ENCODE measurements around the gene TNF.

DNA sequence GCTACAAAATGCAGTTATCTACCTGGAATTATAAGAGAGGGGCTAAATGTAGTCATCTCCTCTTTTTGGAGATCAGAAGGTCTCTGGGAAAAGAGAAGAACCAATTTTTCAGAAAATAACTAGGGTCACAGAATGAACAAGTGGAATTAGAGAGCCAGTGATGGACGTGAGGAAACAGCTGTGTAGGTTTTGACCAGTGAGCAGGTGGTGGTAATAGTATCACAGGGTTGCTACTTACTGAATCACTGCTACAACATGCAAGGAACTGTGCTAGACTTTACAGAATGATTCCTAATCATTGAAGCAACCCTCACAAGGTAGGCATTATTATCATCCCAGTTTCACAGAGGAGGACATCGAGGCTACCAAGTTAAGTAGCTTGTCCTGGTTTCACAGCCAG, 30.7 kb upstream of the TNF start:
- TF ChIP-seq, protein P1, sequence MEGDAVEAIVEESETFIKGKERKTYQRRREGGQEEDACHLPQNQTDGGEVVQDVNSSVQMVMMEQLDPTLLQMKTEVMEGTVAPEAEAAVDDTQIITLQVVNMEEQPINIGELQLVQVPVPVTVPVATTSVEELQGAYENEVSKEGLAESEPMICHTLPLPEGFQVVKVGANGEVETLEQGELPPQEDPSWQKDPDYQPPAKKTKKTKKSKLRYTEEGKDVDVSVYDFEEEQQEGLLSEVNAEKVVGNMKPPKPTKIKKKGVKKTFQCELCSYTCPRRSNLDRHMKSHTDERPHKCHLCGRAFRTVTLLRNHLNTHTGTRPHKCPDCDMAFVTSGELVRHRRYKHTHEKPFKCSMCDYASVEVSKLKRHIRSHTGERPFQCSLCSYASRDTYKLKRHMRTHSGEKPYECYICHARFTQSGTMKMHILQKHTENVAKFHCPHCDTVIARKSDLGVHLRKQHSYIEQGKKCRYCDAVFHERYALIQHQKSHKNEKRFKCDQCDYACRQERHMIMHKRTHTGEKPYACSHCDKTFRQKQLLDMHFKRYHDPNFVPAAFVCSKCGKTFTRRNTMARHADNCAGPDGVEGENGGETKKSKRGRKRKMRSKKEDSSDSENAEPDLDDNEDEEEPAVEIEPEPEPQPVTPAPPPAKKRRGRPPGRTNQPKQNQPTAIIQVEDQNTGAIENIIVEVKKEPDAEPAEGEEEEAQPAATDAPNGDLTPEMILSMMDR (IDR thresholded peaks at IDR 0.05; ENCODE audit: low read depth, low read length) = no peak
- TF ChIP-seq, protein P2, sequence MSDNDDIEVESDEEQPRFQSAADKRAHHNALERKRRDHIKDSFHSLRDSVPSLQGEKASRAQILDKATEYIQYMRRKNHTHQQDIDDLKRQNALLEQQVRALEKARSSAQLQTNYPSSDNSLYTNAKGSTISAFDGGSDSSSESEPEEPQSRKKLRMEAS (IDR thresholded peaks at IDR 0.05; ENCODE audit: low read depth, low read length) = no peak

Data from NB4 (cell line).